Adipocyte (in vitro differentiated cells): Measurements from ENCODE around the gene DNAH14.
"Not testable (repeated sequence)": the region's sequence is repeated elsewhere in the genome, so short reads cannot be mapped to it uniquely, and the experiment has no call there.

ENCODE experiments used
- DNase-seq: peaks from one replicate; pipeline ENCODE4 v3.0.0-alpha.2; 2015; ENCODE audit warnings: low read depth
- H3K27me3 ChIP-seq: replicated peaks from 2 replicates; pipeline ENCODE4 v1.7.0; 2013; ENCODE audit warnings: mild to moderate bottlenecking, low read length, moderate library complexity; ENCODE audit not compliant: control insufficient read depth, insufficient read depth
- H3K36me3 ChIP-seq: 2 replicates; pipeline ENCODE4 v1.7.0; 2013; ENCODE audit warnings: low read length, mild to moderate bottlenecking, moderate library complexity; ENCODE audit not compliant: control insufficient read depth, insufficient read depth, severe bottlenecking
- H3K4me1 ChIP-seq: 2 replicates; pipeline ENCODE4 v1.7.0; 2013; ENCODE audit warnings: mild to moderate bottlenecking, low read length, moderate library complexity; ENCODE audit not compliant: control insufficient read depth, insufficient read depth
- H3K4me3 ChIP-seq: 2 replicates; pipeline ENCODE4 v1.7.0; 2013; ENCODE audit warnings: mild to moderate bottlenecking, low read length, moderate library complexity
- H3K9ac ChIP-seq: 2 replicates; pipeline ENCODE4 v1.7.0; 2013; ENCODE audit warnings: mild to moderate bottlenecking, low read length, moderate library complexity
- H3K9me3 ChIP-seq: 2 replicates; pipeline ENCODE4 v1.7.0; 2013; ENCODE audit warnings: mild to moderate bottlenecking, low read length, moderate library complexity; ENCODE audit not compliant: control insufficient read depth

The DNAH14 gene

GRCh38 chr1:224998185-224998584 is 68.7 kb downstream of the DNAH14 start:
- H3K4me1 ChIP-seq, result no peaks in the 10 kb centered on the region
- no peak overlapping the region for H3K9ac ChIP-seq
- H3K27me3 ChIP-seq, result no peaks in the 10 kb centered on the region
- DNase-seq, result peak; percentile 2
- peaks cover 15% of the 10 kb centered on the region for H3K9me3 ChIP-seq
- no peak overlapping the region for H3K4me3 ChIP-seq
- no peaks in the 10 kb centered on the region for H3K36me3 ChIP-seq

GRCh38 chr1:225004396-225004795 is 74.9 kb downstream of the DNAH14 start:
- H3K27me3 ChIP-seq, result no peaks in the 10 kb centered on the region
- peaks cover 5% of the 10 kb centered on the region for H3K9me3 ChIP-seq
- DNase-seq, result no peak
- no peaks in the 10 kb centered on the region for H3K4me1 ChIP-seq
- no peak overlapping the region for H3K9ac ChIP-seq
- peaks cover 3% of the 10 kb centered on the region for H3K36me3 ChIP-seq
- no peak overlapping the region for H3K4me3 ChIP-seq

- not testable (repeated sequence) for H3K36me3 ChIP-seq, DNase-seq, H3K4me3 ChIP-seq, H3K27me3 ChIP-seq, H3K9ac ChIP-seq, H3K4me1 ChIP-seq, H3K9me3 ChIP-seq
Measured at GRCh38 chr1:225006352-225006751, 76.9 kb downstream of the DNAH14 start.

- not testable (repeated sequence) for H3K9me3 ChIP-seq, H3K9ac ChIP-seq, H3K36me3 ChIP-seq, H3K4me3 ChIP-seq, H3K27me3 ChIP-seq, H3K4me1 ChIP-seq, DNase-seq
Measured at GRCh38 chr1:225008050-225008449, 78.6 kb downstream of the DNAH14 start.

- Histone ChIP-seq H3K9me3 (peaks cover 5% of the 10 kb centered on the region), H3K9ac (no peak overlapping the region), H3K27me3 (no peaks in the 10 kb centered on the region), H3K4me3 (no peak overlapping the region), H3K36me3 (no peaks in the 10 kb centered on the region), H3K4me1 (no peaks in the 10 kb centered on the region)
- DNase-seq, result no peak
Measured at GRCh38 chr1:225021037-225021436, 91.6 kb downstream of the DNAH14 start.

- Histone ChIP-seq H3K9ac (no peak overlapping the region), H3K36me3 (no peaks in the 10 kb centered on the region), H3K4me1 (no peaks in the 10 kb centered on the region), H3K27me3 (no peaks in the 10 kb centered on the region), H3K9me3 (peaks cover 5% of the 10 kb centered on the region), H3K4me3 (no peak overlapping the region)
- DNase-seq, result no peak
Measured at GRCh38 chr1:225026701-225027100, 97.2 kb downstream of the DNAH14 start.

GRCh38 chr1:225036441-225036840 is 107.0 kb downstream of the DNAH14 start:
- not testable (repeated sequence) for H3K27me3 ChIP-seq, H3K9me3 ChIP-seq, H3K4me1 ChIP-seq, H3K4me3 ChIP-seq, DNase-seq, H3K9ac ChIP-seq, H3K36me3 ChIP-seq

- no peak overlapping the region for H3K9ac ChIP-seq
- H3K4me3 ChIP-seq, result no peak overlapping the region
- peaks cover 10% of the 10 kb centered on the region for H3K4me1 ChIP-seq
- no peak for DNase-seq
- H3K9me3 ChIP-seq, result no peaks in the 10 kb centered on the region
- H3K36me3 ChIP-seq, result no peaks in the 10 kb centered on the region
- H3K27me3 ChIP-seq, result no peaks in the 10 kb centered on the region
Measured at GRCh38 chr1:225042263-225042662, 112.8 kb downstream of the DNAH14 start.

GRCh38 chr1:225044258-225044657 is 114.8 kb downstream of the DNAH14 start:
- no peaks in the 10 kb centered on the region for H3K9me3 ChIP-seq
- H3K36me3 ChIP-seq, result no peaks in the 10 kb centered on the region
- H3K4me1 ChIP-seq, result peaks cover 10% of the 10 kb centered on the region
- peak; percentile 53 for DNase-seq
- H3K4me3 ChIP-seq, result no peak overlapping the region
- no peak overlapping the region for H3K9ac ChIP-seq
- H3K27me3 ChIP-seq, result no peaks in the 10 kb centered on the region

- DNase-seq, result no peak
- H3K27me3 ChIP-seq, result no peaks in the 10 kb centered on the region
- H3K4me3 ChIP-seq, result no peak overlapping the region
- no peak overlapping the region for H3K9ac ChIP-seq
- no peaks in the 10 kb centered on the region for H3K9me3 ChIP-seq
- peaks cover 1% of the 10 kb centered on the region for H3K4me1 ChIP-seq
- peaks cover 3% of the 10 kb centered on the region for H3K36me3 ChIP-seq
Measured at GRCh38 chr1:225049594-225049993, 120.1 kb downstream of the DNAH14 start.

GRCh38 chr1:225063722-225064121 is 134.2 kb downstream of the DNAH14 start:
- H3K27me3 ChIP-seq, result no peaks in the 10 kb centered on the region

GRCh38 chr1:225070972-225071371 is 141.5 kb downstream of the DNAH14 start:
- peaks cover 25% of the 10 kb centered on the region for H3K9me3 ChIP-seq
- H3K9ac ChIP-seq, result no peak overlapping the region
- DNase-seq, result no peak
- peaks cover 3% of the 10 kb centered on the region for H3K36me3 ChIP-seq
- no peak overlapping the region for H3K4me3 ChIP-seq
- no peaks in the 10 kb centered on the region for H3K27me3 ChIP-seq
- no peaks in the 10 kb centered on the region for H3K4me1 ChIP-seq

More at GRCh38 chr1:225063722-225064121, 134.2 kb downstream of the DNAH14 start:
- Histone ChIP-seq H3K4me3 (no peak overlapping the region), H3K36me3 (no peaks in the 10 kb centered on the region), H3K9ac (no peak overlapping the region), H3K4me1 (no peaks in the 10 kb centered on the region), H3K9me3 (peaks cover 21% of the 10 kb centered on the region)
- no peak for DNase-seq
